ENCODE data around the gene ANXA4.
"Not testable (repeated sequence)": the region's sequence is repeated elsewhere in the genome, so short reads cannot be mapped to it uniquely, and the experiment has no call there.

The ANXA4 gene
- long read RNA-seq, donor 1, transcript ANXA4-201 (13 exons, 2,799 nt) = major isoform, 62 of 178 reads
- long read RNA-seq, donor 1, partial matches to known transcripts = 91 of 178 reads
- long read RNA-seq, donor 1, other reads (novel, unspliced or antisense) = 22 of 178 reads
- long read RNA-seq, donor 2, full-length matches to known transcripts = 31 of 142 reads
- long read RNA-seq, donor 2, partial matches to known transcripts = 50 of 142 reads
- long read RNA-seq, donor 2, other reads (novel, unspliced or antisense) = 61 of 142 reads
- long read RNA-seq, donor 3, full-length matches to known transcripts = 22 of 59 reads
- long read RNA-seq, donor 3, partial matches to known transcripts = 37 of 59 reads
- long read RNA-seq, donor 3, other reads (novel, unspliced or antisense) = 0 of 59 reads
- long read RNA-seq, donor 4, full-length matches to known transcripts = 58 of 186 reads
- long read RNA-seq, donor 4, partial matches to known transcripts = 113 of 186 reads
- long read RNA-seq, donor 4, other reads (novel, unspliced or antisense) = 15 of 186 reads
- long read RNA-seq, donor 5, full-length matches to known transcripts = 62 of 148 reads
- long read RNA-seq, donor 5, partial matches to known transcripts = 67 of 148 reads
- long read RNA-seq, donor 5, other reads (novel, unspliced or antisense) = 19 of 148 reads
- long read RNA-seq, donor 6, full-length matches to known transcripts = 45 of 88 reads
- long read RNA-seq, donor 6, partial matches to known transcripts = 32 of 88 reads
- long read RNA-seq, donor 6, other reads (novel, unspliced or antisense) = 11 of 88 reads
- long read RNA-seq, donor 7, full-length matches to known transcripts = 44 of 181 reads
- long read RNA-seq, donor 7, partial matches to known transcripts = 100 of 181 reads
- long read RNA-seq, donor 7, other reads (novel, unspliced or antisense) = 37 of 181 reads
- long read RNA-seq, donor 8, full-length matches to known transcripts = 49 of 122 reads
- long read RNA-seq, donor 8, partial matches to known transcripts = 51 of 122 reads
- long read RNA-seq, donor 8, other reads (novel, unspliced or antisense) = 22 of 122 reads

DNA sequence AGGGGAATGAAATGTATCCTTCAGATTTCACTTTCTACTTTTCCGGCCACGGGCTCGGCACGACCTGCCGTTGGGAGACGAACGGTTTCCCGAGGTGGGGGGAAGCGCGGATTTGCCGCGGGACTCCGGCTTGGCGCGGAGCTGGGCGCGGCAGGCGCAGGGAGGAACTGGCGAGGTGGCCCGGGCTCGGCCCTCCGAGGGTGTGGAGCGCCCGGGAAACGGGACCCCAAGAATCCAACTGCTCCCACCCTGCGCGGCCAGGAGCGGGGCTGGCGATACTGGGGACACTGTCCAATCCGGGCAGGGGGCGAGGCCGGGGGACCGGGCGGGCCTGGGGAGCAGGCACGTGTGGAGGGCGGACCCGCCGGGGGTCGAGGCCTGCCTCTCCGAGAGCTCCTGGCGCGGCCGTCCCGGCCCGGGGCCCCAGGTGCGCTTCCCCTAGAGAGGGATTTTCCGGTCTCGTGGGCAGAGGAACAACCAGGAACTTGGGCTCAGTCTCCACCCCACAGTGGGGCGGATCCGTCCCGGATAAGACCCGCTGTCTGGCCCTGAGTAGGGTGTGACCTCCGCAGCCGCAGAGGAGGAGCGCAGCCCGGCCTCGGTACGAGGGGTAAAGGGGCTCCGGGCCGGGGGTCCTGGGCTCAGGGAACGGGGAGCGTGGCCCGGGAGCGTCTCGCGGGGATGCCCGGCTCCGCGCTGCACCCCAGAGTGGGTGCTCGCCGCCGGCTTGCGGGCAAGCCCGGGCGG is at the start of gene ANXA4:
ANXA4 (plus strand) TSS at position 560 of the 747 bp plus-strand sequence. CDS start 39,432 bp downstream, outside the sequence.
- peak; percentile 89 for DNase-seq

DNA sequence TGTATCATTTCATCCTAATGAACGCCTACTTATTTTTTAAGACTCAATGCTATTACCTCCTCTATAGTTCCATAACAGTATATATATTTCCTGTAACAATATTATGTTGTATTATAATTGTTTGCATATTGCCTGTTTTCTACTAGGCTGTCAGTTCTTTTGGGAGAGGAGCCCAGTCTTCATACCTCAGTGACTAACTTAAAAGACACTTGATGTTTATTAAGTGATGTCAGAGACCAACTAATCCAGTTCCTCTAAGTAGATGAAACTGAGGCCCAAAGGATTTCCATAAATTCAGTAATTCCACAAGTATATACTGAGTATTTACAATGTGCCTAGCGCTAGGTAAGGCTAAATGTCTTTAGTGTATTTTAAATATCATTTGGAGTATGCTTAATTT is 49.5 kb upstream of the ANXA4 start:
- DNase-seq = no peak

DNA sequence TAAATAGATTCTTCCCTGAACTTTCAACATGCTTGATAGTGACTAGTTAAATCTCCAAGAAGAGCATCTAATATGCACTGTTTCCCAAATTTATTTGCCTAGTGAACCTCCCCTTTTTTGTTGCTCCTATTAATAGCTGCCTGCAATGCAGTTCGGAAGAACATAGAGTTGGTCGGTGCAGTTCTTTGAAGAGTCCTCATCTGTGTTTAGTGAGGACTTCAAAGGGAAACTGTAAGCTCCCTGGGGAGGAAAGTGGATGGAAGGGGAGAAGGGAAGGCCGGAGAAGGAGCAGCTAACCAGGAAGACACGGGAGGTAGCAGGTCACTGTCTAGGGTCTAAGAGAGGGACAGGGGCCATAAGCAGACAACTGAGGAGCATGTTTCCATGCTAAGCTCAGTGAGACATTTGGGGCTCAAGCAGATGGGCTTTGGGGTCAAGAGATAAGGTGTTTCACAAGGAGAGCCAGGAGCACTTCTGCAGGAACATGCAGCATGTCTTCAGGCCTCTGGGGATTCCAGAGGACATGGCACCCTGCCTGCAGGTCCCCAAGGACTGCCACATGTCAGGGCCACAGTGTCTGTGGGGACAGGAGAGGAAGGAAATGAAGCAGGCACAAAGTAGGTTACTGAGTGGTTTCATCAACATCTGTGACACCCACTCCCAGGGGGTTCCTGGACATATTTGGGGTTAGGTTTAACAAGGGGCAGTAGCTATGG is 48.7 kb upstream of the ANXA4 start:
- DNase-seq = no peak

DNA sequence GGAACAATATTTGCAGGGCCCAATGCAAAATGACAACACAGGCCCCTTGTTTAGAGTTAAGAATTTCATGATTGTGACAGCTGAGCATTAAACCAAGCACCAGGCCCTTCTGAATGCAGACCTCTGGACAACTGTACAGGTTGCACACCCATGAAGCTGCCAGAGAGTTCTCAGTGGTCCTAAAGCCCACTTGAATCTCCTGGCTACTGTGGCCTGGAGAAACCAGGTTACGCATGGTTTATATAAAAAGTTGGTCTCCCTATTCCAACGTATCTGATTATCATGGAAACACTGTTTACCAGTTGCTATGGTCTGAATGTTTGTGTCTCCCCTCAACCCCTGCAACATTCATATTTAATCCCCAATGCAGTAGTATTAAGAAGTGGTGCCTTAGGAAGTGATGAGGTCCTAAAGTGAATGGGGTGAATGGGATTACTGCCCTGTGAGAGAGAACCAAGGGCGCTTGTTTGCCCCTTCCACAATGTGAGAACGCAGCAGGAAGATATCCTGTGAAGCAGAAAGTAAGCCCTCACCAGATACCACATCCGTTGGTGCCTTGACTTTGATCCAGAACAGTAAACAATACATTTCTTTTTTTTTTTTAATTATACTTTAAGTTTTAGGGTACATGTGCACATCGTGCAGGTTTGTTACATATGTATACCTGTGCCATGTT is 48.0 kb upstream of the ANXA4 start:
- no peak for DNase-seq

DNA sequence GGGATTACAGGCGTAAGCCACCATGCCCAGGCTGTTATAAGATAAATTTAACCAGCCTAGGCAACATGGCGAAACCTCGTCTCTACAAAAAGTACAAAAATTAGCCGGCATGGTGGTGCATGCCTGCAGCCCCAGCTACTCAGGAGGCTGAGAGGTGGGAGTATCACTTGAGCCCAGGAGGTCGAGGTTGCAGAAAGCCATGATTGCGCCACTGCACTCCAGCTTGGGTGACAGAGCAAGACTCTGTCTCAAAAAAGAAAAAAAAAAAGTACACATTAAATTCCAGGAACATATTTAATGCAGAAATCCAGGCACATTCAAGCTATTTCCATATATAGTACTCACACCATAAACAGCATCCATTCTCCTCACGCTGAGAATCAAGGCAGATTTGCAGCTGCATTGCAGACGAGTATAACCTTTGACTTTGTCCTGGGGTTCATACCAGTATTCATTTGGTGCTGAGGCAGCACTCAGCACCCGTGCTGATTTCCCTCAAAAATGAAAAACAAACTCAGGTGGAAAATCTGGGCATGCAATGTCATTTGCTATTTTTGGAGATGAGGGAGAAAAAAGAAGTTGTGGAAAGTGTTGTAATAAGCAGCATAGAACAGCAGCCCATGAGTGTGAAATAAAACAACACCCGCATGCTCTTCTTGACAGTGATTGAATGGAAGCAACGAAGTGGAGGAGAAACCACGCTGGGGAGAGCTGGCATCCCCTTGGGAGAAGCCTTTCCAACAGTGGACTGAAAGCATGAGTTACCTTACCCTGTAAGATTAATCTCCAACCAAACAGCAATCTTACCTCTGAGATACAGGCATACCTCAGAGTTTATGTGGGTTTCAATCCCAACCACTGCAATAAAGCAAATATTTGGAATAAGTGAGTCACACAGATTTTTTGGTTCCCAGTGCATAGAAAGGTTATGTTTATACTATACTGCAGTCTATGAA is 46.8 kb upstream of the ANXA4 start:
- no peak for DNase-seq

DNA sequence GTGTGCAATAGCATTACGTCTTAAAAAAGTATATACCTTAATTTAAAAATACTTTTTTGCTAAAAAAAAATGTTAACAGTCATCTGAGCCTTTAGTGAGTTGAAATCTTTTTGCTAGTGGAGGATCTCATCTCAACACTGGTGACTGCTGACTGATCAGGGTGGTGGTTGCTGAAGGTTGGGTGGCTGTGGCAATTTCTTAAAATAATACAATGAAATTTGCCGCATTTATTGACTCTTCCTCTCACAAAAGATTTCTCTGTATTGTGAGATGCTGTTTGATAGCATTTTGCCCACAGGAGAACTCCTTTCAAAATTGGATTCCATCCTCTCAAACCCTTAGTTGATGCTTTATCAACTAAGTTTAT is 46.1 kb upstream of the ANXA4 start:
- no peak for DNase-seq

DNA sequence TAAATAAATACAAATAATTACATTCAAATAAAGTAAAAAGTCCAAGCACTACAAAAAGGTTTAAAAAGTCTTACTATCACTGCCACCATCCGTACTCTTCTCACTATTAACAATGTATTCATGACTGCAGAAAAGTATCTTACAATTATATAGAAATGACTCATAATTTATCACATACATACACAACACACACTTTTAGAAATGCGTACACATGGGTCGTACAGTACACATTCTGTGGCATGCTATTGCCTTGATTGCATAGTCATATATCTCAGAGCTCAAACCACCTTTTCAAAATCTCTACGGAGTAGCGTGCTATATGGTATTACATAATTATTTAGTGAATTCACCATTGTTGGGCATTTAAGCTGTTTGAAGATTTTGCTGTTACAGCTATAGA is 41.6 kb upstream of the ANXA4 start:
- no peak for DNase-seq

DNA sequence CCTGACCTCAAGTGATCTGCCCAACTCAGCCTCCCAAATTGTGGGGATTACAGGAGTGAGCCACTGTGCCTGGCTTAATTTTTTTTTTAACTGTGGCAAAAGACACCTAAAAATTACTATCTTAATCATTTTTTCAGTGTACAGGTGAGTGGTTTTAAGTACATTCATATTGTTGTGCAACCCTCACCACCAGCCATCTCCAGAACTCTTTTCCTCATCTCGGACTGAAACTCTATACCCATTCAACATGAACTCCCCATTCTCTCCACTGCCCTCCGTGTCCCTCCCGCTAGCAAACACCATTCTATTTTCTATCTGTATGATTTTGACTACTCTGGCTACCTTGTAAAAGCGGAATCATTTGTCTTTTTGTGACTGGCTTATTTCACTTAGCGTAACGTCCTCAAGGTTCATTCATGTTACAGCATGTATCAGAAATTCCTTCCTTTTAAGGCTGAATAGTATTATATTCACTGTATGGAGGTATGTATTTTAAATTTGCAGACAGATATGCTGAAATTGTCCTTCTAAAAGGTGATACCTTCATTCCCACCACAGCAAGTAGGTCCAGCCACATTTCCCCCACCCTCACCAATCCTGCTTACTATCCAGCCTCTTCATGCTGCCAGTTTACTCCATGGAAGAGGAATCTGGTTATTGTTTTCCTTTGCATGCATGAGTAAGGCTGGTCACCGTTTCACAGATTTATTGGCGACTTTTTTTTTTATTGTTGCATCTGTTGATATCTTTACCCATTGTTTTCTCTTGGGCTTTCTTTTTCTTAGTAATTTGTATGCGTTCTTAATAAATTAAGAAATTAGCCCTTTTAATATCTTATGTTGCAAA is 40.6 kb upstream of the ANXA4 start:
- DNase-seq = no peak

DNA sequence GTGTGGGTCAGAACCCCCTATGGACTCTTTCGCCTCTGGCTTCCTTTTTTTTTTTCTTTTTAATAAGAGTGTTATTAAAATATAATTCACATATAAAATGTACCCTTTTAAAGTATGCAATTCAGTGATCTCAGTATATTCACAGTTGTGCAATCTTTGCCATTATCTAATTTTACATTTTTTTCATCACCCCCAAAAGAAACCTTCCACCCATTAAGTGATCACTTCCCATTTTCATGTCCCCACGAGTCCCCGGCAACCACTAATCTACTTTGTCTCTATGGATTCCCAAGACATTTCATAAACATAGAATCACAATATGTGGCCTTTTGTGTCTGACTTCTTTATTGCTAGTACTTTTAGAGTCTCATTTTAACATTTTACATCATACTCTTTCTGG is 38.7 kb upstream of the ANXA4 start:
- DNase-seq = no peak

DNA sequence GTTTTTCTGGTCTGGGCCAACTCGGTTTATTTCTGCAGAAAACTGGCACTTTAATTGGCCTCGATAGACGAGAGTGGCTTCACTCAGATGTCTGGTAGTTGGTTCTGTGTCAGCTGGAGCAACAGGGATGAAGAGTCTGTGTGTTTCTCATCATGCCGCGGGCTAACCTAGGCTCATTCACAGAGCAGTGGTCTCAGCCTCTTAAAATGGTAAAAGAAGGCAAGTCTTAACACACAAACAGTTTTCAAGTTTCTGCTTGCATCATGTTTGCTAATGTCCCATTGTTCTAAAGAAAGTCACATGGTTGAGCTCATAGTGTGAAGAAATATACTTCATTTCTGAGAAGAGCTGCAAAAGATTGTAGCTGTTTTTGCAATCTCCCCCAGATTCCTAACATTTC is 37.5 kb upstream of the ANXA4 start:
- DNase-seq = no peak

DNA sequence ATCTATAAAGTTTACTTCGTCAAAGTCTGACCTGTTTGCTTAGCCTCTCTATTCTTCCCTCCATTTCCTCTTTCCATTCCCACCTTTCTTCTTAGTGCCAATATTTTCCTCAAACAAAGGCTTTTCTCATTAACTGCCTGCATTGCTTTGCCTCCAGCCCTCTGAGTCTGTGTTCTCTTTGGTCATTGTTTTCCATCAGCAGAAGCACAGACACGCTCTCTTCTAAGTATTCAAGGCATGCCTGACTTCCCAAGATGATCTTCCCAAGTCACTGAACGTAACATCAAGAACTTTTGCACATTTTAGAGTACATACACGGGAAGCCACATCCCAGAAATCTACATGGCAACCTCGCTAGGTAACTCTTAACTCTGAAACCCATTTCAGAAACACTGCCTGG is 32.6 kb upstream of the ANXA4 start:
- DNase-seq = no peak

DNA sequence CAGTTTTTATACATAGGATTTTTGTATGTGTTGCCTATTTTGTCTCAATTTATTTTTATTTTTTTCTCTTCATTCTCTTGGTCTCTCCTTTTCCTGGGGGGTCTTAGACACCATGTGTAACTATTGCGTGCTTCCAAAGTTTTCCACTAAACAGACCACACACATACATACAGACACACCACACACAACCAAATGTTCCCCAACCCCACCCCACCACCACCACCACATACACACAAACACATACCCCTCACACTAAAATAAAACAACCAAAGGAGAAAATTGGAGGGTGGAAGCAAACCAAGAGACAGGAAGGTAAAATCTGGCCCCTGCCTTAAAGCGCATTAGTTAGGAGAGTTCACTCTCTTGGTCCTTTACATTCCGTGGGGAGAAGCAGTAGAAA is 30.0 kb upstream of the ANXA4 start:
- DNase-seq = no peak

DNA sequence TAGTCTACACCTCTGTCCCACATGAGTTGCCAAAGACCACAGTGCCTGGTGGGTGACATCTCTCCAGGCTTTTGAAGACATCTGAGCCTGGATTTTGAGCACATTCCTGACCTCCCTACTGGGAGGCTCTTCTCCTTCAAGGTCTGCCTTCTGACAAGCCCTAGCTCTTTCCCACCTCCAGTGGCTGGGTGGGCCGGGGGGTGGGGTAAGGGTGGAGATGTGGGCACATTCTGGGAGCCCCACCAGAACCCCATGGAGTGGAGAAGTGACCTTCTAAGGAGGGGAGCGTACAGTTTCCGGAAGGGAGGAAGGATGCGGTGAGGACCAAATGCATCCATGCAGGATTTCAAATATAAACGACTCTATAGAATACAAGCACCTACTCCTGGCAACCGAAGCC is 27.9 kb upstream of the ANXA4 start:
- no peak for DNase-seq

DNA sequence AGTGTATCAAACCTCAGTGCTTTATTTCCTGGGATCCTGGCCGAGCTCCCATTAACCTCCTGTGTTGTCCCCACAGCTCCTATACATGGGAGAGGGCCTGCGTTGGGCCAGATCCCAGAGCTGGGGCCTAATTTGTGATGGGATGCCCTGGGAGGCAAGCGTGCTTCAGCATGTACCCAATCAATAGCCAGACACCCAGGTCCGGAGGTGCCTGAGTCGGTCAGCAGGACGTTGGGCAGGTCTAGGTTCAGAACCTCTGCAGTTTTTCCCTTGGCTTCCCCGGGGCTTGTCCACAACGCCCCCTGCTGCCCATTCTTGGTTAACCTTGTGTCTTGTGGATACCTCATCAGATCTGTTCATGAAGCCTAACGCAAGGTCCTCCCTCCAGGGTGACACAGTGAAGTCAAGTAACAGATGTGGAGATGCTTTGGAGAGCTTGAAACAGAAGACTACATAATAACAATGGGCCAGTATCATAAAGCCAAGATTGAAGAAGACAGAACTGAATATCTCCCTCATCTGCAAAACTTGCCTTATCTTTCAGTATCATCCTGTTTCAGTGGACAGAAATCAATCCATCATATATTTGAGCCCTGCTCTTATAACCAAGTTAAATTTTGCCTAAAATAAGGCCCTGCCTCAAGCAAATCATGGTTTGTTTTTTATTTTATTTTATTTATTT is 27.3 kb upstream of the ANXA4 start:
- not testable (repeated sequence) for DNase-seq

DNA sequence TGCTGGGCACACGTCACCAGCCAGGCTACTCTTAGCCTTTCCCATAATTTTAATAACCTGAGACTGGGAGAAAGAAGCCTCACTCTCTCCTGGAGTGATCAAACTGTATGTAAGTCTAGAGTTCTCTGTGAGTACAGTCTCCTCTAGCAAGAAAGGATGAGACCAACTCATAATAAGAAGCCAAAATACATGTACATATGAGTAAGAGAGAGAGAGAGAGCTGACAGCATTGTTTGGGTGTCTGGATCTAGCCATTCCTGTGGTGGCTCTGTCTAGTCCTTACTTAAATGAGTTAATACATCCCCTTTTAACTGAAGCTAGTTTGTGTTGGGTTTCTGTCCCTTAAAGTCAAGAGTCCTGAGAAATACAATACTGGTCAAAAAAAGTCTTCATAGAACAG is 26.0 kb upstream of the ANXA4 start:
- no peak for DNase-seq

DNA sequence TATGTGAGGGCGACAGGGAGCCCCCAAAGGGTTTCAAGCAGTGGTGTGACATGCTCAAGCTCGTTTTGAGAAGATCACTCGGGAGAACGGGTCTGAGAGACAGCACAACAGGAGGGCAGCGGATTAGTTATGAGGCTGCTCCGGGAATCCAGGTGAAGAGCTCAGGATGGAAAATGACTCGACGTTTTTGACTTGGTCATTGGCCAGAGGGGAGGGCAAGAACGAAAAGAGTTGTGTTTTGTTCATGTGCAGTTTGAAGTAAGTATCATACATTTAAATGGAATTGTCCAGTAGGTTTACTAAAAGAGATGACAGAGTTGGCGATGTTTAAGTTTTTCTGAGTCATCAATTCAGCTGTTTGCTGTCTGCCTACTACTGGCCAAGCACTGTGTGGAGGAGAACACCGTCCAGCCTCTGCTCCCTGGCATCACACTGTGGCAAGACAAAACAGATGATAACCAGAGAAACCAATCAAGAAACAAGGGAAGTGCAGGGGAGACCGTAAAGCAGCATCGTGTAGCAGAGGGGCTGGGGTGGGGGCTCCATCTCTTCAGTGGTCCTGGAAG is 25.3 kb upstream of the ANXA4 start:
- no peak for DNase-seq

DNA sequence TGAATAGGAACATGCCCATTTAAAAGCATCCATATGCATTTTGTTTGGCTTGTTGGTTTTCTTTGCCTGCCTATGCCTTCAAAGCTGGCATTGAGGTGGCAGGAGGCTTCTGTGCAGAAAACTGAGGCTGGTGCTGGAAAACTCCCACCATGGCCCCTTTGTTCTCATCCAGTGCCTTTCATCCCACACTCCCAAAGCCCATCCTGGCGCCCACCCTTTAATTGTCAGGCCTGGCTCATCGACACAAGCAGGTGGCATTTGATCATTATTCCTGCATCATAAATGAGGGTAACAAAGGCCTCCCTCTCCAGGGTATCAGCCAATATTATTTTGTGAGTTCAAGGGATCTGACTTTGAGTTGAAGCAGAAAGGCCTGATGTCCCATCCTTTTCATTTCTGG is 24.7 kb upstream of the ANXA4 start:
- DNase-seq = no peak

DNA sequence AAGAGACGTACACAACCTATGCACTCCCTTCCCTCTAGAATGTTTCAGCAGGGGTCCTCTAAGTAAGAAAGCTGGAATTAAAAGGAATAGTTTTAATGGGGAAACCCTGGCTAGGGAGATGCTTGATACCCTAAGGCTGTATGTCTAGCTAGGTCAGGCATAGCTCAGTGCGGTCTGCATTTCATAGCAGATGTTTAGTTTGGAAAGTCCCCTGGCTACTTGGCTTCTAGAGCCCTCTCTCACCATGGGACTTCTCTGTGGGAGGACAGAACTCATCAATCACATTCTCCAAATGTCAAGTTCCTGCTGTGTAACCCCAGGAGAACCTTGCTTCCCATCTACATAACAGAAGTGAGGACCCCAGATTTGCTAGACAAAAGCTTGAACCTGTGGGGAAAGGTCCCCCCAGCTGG is 24.1 kb upstream of the ANXA4 start:
- no peak for DNase-seq
